Urinary bladder (tissue), 4 donors: ENCODE results near the gene PTPRU. TPM values are rescaled to one million over a fixed set of nuclear protein-coding genes. Genes with fewer than 3 reads are reported as not detected.
A peak's percentile ranks its signal among the peaks of the same experiment; 100 is the strongest.

Experiments used
- DNase-seq: peaks from one replicate; pipeline ENCODE4 v3.0.0-alpha.2; 2015; ENCODE audit errors: extremely low spot score
- H3K27ac ChIP-seq: one replicate; pipeline ENCODE4 v1.5.1; 2013; ENCODE audit warnings: low read depth, mild to moderate bottlenecking, moderate library complexity
- H3K36me3 ChIP-seq: one replicate; pipeline ENCODE4 v1.6.1; 2013; ENCODE audit warnings: mild to moderate bottlenecking, moderate library complexity; ENCODE audit not compliant: insufficient read depth
- H3K4me1 ChIP-seq: one replicate; pipeline ENCODE4 v1.6.1; 2013; ENCODE audit warnings: mild to moderate bottlenecking, moderate library complexity; ENCODE audit not compliant: insufficient read depth
- H3K4me3 ChIP-seq: one replicate; pipeline ENCODE4 v1.5.1; 2013; ENCODE audit warnings: low read depth, low read length
- WGBS: extraction: QIAGEN DNeasy Blood & Tissue Kit; methylation state at CpG from one replicate; pipeline ENCODE4 v1.1.7; 2013; 5-methylcytosine and 5-hydroxymethylcytosine counted together
- polyA plus RNA-seq: library from polyadenylated mRNA; stranded (reverse); fragments of 200-250 nt; gene quantifications from one replicate; pipeline ENCODE4 v1.2.3, GENCODE V29; 2013
- total RNA-seq: library from RNA; depleted of rRNA; stranded (reverse); fragments of >200 nt; gene quantifications from one replicate; pipeline ENCODE4 v1.2.3, GENCODE V29; 2014
- donor health status: healthy with polysubstance abuse.
- donor health status: healthy.

Gene PTPRU
- total and polyA plus RNA-seq, 2 donors, result 11.7 to 17.1 TPM

GRCh38 chr1:29319300-29320110, 83.2 kb downstream of the PTPRU start:
- WGBS, result 85% methylated on average over 9 of the region's 9 CpGs
- DNase-seq, result no peak
- H3K36me3 ChIP-seq, result peaks cover 7% of the 10 kb centered on the region
- no peak overlapping the region for H3K27ac ChIP-seq
- no peaks in the 10 kb centered on the region for H3K4me1 ChIP-seq
- no peak overlapping the region for H3K4me3 ChIP-seq

GRCh38 chr1:29320156-29320940, 84.0 kb downstream of the PTPRU start:
- H3K4me3 ChIP-seq, result no peak overlapping the region
- WGBS, result 92% methylated on average over 21 of the region's 21 CpGs
- peak; percentile 6 for DNase-seq
- H3K27ac ChIP-seq, result no peak overlapping the region
- H3K36me3 ChIP-seq, result peaks cover 7% of the 10 kb centered on the region
- H3K4me1 ChIP-seq, result no peaks in the 10 kb centered on the region

GRCh38 chr1:29321176-29321575, 84.9 kb downstream of the PTPRU start:
- peaks cover 7% of the 10 kb centered on the region for H3K36me3 ChIP-seq
- no peaks in the 10 kb centered on the region for H3K4me1 ChIP-seq
- H3K4me3 ChIP-seq, result no peak overlapping the region
- DNase-seq, result no peak
- WGBS, result 90% methylated on average over 2 of the region's 2 CpGs
- no peak overlapping the region for H3K27ac ChIP-seq

GRCh38 chr1:29322147-29322694, 85.9 kb downstream of the PTPRU start:
- 81% methylated on average over 8 of the region's 8 CpGs for WGBS
- H3K27ac ChIP-seq, result no peak overlapping the region
- H3K4me1 ChIP-seq, result no peaks in the 10 kb centered on the region
- DNase-seq, result no peak
- no peak overlapping the region for H3K4me3 ChIP-seq
- H3K36me3 ChIP-seq, result peaks cover 5% of the 10 kb centered on the region

- WGBS, result 86% methylated on average over 12 of the region's 12 CpGs
- Histone ChIP-seq H3K27ac (no peak overlapping the region), H3K36me3 (peaks cover 2% of the 10 kb centered on the region), H3K4me1 (no peaks in the 10 kb centered on the region), H3K4me3 (no peak overlapping the region)
- no peak for DNase-seq
Observed at GRCh38 chr1:29322861-29323585, 86.7 kb downstream of the PTPRU start.

- H3K36me3 ChIP-seq, result peaks cover 2% of the 10 kb centered on the region
- no peaks in the 10 kb centered on the region for H3K4me1 ChIP-seq
- no peak overlapping the region for H3K4me3 ChIP-seq
- no peak overlapping the region for H3K27ac ChIP-seq
- DNase-seq, result no peak
- 94% methylated on average over 8 of the region's 8 CpGs for WGBS
Observed at GRCh38 chr1:29323636-29324035, 87.3 kb downstream of the PTPRU start.

- H3K36me3 ChIP-seq, result peaks cover 2% of the 10 kb centered on the region
- no peak overlapping the region for H3K27ac ChIP-seq
- H3K4me1 ChIP-seq, result no peaks in the 10 kb centered on the region
- 88% methylated on average over 10 of the region's 10 CpGs for WGBS
- no peak for DNase-seq
- H3K4me3 ChIP-seq, result no peak overlapping the region
Observed at GRCh38 chr1:29324202-29324601, 87.9 kb downstream of the PTPRU start.

- no peaks in the 10 kb centered on the region for H3K4me1 ChIP-seq
- peaks cover 2% of the 10 kb centered on the region for H3K36me3 ChIP-seq
- no peak overlapping the region for H3K27ac ChIP-seq
- DNase-seq, result peak; percentile 10
- no peak overlapping the region for H3K4me3 ChIP-seq
- 56% methylated on average over 19 of the region's 19 CpGs for WGBS
Observed at GRCh38 chr1:29324771-29325351, 88.5 kb downstream of the PTPRU start.

- Histone ChIP-seq H3K4me1 (no peaks in the 10 kb centered on the region), H3K36me3 (peaks cover 2% of the 10 kb centered on the region), H3K27ac (no peak overlapping the region), H3K4me3 (no peak overlapping the region)
- no peak for DNase-seq
- 75% methylated on average over 4 of the region's 4 CpGs for WGBS
Observed at GRCh38 chr1:29325675-29326074, 89.4 kb downstream of the PTPRU start.

- DNase-seq, result no peak
- Histone ChIP-seq H3K4me3 (no peak overlapping the region), H3K27ac (no peak overlapping the region), H3K4me1 (no peaks in the 10 kb centered on the region), H3K36me3 (peaks cover 2% of the 10 kb centered on the region)
- WGBS, result 93% methylated on average over 2 of the region's 2 CpGs
Observed at GRCh38 chr1:29326123-29326522, 89.8 kb downstream of the PTPRU start.

GRCh38 chr1:29327223-29327935, 91.1 kb downstream of the PTPRU start:
- no peak for DNase-seq
- no peaks in the 10 kb centered on the region for H3K4me1 ChIP-seq

GRCh38 chr1:29329022-29329775, 92.9 kb downstream of the PTPRU start:
- no peak for DNase-seq
- H3K4me3 ChIP-seq, result no peak overlapping the region
- H3K36me3 ChIP-seq, result peaks cover 2% of the 10 kb centered on the region
- WGBS, result 88% methylated on average over 9 of the region's 9 CpGs
- no peak overlapping the region for H3K27ac ChIP-seq
- H3K4me1 ChIP-seq, result no peaks in the 10 kb centered on the region

More at GRCh38 chr1:29327223-29327935, 91.1 kb downstream of the PTPRU start:
- Histone ChIP-seq H3K4me3 (no peak overlapping the region), H3K27ac (no peak overlapping the region), H3K36me3 (peaks cover 2% of the 10 kb centered on the region)
- 90% methylated on average over 9 of the region's 9 CpGs for WGBS
